Loucy (cell line): Measurements from ENCODE around the gene GTPBP6.

ENCODE experiments used
- EZH2phosphoT487 ChIP-seq: fragments of 200-600 bp; IDR thresholded peaks from 2 replicates; pipeline ENCODE4 v1.6.1; 2018; ENCODE audit warnings: antibody characterized with exemption, mild to moderate bottlenecking, moderate library complexity, borderline replicate concordance
- TF ChIP-seq, protein P1 (sequence below): fragments of 200-600 bp; sonication (generic); conservative IDR thresholded peaks from 2 replicates; pipeline ENCODE4 v1.5.1; 2014; ENCODE audit warnings: mild to moderate bottlenecking, antibody characterized with exemption, low read length

DNA sequence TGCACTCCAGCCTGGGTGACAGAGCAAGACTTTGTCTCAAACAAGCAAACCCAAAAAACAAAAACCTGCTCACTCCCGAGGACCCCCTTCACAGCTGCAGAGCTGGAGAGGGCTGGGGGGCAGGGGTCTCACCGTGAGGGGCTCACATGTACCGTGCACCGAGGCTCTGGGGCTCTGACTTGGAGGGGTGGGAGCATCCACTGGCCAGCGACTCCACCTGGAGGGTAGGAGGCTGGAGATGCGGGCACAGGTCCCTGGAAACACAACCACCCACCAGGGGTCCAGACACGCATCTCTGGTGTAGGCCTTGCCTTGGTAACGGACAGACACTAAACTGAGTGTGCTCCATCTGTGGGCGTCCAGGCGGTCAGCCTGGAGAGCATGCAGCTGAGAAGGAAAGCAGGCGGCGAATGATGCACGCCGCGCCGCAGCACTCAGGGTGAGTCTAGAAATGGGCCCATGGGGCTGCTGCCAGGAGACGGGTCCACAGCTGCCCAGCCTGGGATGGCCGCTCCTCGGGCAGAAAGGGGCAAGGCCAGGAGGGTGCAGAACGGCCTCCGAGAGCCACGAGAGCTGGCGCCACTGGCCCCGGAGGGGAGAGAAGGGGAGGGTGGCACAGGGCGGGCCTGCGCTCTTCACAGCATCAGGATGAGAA, 42.0 kb upstream of the GTPBP6 start:
- TF ChIP-seq, protein P1, sequence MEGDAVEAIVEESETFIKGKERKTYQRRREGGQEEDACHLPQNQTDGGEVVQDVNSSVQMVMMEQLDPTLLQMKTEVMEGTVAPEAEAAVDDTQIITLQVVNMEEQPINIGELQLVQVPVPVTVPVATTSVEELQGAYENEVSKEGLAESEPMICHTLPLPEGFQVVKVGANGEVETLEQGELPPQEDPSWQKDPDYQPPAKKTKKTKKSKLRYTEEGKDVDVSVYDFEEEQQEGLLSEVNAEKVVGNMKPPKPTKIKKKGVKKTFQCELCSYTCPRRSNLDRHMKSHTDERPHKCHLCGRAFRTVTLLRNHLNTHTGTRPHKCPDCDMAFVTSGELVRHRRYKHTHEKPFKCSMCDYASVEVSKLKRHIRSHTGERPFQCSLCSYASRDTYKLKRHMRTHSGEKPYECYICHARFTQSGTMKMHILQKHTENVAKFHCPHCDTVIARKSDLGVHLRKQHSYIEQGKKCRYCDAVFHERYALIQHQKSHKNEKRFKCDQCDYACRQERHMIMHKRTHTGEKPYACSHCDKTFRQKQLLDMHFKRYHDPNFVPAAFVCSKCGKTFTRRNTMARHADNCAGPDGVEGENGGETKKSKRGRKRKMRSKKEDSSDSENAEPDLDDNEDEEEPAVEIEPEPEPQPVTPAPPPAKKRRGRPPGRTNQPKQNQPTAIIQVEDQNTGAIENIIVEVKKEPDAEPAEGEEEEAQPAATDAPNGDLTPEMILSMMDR: no peak
- TF ChIP-seq EZH2phosphoT487: no peak
